Stimulated activated CD4-positive, alpha-beta T cell treated with anti-CD3 and anti-CD28 coated beads, Interleukin-4, amount 100 ng/mL, for 48 hours (primary cell): ENCODE data around the gene IVNS1ABP.
"Not testable (repeated sequence)": the region's sequence is repeated elsewhere in the genome, so short reads cannot be mapped to it uniquely, and the experiment has no call there.

ENCODE experiments used
- DNase-seq, 2 donors: peaks; one replicate each; pipeline ENCODE4 v3.0.0-alpha.2; 2020; ENCODE audit warnings: low read depth in 2 of 2

IVNS1ABP gene

DNA sequence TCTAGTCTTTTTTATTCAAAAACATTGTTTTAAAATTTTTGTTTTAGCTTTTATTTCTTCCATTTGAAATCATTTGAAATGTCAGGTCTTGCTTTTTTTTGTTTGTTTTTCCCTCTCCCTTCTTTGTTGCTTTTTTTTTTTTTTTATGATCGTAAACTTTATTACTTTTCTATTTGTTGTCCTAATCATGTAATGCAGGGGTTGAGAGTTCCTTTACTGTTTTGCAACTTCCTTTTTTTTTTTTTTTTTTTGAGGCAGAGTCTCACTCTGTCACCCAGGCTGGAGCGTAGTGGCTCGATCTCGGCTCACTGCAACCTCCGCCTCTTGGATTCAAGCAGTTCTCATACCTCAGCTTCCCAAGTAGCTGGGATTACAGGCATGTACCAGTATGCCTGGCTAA, 24.8 kb downstream of the IVNS1ABP start:
- DNase-seq: no peak

DNA sequence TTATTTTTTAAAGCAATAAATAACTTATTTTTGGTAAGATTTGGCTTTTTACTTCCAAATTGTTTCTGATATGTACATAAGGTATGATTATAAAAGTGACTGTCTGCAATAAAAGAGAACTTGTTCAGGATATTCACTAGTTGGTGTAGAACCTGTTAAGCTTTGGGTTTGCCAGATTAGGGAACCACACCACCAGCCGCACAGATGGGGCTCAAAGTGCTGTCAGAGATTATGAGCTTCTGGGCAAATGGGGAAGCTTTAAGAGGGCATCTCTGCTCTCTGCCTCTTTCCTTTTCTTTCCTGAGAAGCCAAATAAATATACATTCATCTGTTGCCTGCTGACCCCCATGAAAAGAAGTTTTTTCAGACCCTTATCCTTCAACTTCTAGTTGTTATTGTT, 25.4 kb downstream of the IVNS1ABP start:
- DNase-seq: no peak

DNA sequence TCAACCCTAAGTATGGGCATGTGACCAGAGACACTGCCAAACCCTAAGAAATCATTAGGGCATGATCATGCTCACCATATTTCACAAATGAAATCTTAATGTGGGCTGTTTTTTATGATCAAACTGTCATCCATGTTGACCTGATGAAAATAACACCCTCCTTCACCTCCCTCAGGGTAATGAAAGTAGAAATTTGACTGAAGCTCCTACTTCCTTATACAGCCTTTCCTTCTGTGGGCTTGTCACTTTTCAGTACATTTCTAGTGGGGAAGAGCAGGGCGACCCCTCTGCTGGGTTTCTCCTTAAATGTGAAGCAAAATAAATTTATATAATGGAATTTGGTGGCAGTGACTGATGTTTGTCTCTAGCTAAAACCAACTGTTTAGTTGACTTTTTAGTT, 25.9 kb downstream of the IVNS1ABP start:
- DNase-seq: no peak

DNA sequence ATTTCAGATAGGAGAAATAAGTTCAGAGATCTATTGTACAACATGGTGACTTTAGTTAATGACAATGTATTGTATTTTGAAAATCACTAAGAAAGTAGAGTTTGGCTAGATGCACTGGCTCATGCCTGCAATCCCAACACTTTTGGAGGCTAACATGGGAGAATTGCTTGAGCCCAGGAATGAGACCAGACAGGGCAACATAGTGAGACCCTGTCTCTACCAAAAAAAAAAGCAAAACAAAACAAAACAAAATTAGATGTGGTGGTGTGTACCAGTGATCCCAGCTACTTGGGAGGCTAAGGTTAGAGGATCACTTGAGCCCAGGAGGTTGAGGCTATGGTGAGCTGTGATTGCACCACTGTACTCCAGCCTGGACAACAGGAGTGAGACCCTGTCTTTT, 27.2 kb downstream of the IVNS1ABP start:
- no peak for DNase-seq

DNA sequence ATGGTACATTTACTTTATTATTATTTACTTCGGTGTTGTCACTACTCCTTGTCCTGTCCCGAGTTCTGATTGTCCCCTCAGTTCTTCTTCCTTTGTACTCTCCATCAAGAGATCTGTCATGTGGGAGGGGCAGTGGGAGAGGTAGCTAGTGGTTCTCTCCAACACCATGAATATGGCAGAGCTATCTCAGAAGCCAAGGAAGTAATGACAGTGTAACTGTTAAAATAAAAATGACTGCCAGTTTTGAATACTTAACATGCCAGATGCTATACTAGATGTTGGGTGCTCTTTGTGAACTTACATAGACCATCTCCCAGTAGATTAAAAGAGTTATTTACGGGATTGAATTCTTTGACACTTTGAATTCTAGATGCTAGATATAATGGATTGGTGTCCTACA, 28.6 kb downstream of the IVNS1ABP start:
- DNase-seq: no peak

DNA sequence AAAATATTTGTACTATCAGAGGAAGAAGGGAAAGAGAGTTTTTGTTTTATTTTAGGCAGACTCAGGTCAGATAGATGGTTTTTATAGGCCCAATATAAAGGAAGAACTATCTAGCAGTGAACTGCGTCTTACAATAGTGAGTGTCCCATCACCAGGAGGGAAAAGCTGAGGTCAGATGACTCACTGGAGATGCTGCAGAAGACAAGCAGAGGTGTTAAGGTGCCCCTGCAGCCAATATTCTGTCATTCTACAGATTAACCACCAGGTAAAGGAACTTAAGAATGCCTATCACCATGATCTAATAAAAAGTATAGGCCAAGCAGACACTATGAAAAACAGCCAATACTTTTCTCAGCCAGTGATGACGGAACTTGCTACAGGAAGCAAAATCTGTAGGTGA, 29.6 kb downstream of the IVNS1ABP start:
- DNase-seq: no peak

DNA sequence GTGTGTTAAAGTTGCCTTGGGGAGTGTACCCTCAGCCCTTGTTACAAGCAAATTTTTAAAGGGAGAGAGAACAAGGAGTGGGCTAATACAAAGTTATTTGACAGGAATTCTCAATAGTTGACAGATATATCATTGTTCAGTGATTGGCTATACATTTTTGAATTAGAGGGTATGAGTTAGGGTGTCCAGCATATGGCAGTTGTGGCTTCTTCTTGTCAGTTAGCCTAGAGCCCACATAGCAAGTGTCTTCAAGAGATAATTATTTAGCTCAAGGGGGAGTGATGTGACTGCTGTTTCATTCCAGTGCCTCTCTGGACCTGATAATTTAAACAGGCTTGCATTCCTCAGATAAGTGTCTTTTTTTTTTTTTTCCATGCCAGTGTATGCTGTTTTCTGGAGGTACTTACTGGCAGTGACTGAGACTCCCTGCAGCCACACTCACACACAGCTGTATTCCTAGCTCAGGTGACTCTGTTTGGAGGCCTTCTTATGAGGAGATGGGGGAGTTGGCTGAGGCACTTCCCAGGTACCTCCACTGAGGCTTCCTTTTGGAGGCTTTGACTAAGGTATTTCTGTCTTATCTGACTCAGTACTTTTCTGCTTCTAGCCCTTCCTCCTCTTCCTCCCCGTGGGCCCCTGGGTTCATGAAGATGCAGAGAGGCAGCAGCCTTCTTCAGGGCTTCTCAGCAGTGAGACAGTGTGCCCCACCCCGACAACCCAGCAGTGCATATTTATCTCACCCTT, 32.3 kb downstream of the IVNS1ABP start:
- no peak for DNase-seq

DNA sequence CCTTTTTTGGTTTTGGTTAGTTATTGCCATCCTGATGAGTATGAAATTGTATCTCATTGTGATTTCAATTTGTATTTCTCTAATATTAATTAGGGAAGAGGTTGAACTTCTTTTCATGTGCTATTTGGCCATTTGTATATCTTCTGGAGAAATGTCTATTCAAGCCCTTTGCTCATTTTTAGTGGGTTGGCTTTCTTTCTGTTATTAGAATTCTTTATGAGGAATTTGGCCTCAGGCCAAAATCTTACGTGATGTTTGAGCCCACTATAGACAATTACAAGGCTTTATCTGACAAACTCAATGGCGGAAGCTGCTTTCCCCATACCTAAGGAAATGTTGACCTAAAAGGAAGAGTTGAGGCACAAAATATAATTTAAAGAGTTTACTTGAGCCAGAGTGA, 32.9 kb downstream of the IVNS1ABP start:
- DNase-seq: no peak

DNA sequence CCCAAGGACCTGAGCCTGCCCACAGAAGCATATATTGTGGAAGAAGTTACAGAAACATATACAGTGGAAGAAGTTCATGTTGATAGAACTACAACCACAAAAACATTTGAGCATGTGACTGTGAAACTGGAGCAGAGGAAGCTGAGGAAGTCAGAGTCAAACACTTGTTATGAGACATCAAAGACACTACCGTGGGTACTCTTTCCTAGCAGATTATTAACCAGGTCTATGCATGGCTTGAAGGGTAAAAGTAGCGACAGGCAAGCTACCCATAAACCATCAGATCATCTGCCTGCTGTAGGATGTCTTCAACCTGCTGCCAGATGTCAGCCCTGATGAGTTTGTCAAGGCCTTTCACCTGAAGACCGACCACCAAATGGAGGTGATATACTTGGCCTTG, 35.8 kb downstream of the IVNS1ABP start:
- no peak for DNase-seq

DNA sequence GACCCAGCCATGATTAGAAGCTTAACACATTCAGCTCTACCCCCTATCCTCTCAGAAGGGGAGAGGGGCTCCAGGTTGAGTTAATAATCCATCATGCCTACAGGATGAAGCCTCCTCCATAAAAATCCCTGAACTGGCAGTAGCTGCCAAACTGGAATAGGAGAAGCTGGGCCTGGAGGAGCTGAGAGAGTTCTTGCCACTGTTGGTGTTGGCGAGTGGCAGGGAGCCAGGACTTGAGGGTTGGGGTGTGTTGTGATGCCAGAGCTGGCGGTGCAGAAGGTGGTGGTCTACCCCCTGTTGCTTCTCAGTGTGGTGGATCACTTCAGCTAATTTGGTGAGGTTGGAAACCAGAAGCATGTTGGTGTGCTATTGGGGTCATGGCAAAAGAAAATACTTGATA, 36.5 kb downstream of the IVNS1ABP start:
- DNase-seq: no peak

DNA sequence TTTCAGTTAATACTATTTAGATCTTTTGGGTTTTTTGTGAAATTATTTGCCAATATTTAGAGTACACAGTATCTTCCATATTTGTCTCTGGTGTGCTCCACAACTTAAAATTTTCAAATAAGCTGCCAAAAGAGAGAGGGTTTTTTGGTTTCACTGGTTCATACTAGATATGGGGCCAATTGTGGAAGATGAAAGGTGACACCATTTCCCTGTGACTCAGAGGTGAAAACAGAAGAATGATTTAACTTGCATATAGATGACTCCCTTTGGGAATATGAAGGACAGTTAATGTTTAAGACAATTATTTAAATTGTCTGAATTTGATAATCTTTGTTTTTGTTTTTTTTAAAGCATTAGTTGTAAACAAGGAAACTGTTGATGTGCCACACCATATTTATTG, 37.5 kb downstream of the IVNS1ABP start:
- DNase-seq: no peak

DNA sequence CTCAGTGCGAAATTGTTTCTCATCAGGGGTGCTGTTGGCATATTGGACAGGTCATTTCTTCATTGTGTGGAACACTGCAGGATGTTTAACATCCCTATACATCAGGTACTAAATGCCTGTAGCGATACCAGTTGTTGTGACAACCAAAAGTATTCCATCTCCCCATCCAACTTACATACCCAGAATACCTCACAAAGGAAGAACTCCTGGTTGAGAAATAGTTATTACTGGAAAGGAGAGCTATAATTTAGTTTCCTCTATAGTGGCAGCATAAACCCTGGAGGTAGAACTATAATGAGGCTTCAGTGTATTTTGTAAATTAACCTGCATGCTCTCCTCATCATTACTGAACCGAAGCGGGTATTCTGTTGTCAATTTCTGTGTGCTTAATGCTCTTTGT, 45.1 kb downstream of the IVNS1ABP start:
- DNase-seq: no peak

DNA sequence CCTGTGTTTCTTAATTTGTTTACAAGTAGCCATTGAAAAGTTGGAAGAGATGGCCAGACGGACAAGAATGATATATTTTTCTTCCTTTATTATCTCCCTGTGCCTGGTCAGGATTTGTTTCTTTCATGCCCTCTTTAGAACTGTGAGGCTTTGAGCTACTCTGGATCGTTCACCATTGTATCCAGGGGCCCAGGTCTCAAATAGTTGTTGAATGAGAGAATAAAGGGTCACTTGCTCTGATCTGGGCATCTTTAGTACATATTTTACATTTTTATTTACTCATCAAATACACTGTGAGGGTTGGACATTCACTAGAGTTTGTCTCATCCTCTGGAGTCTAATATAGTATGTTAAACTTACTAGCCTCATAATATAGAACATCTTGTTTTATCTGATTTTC, 48.7 kb downstream of the IVNS1ABP start:
- no peak for DNase-seq

DNA sequence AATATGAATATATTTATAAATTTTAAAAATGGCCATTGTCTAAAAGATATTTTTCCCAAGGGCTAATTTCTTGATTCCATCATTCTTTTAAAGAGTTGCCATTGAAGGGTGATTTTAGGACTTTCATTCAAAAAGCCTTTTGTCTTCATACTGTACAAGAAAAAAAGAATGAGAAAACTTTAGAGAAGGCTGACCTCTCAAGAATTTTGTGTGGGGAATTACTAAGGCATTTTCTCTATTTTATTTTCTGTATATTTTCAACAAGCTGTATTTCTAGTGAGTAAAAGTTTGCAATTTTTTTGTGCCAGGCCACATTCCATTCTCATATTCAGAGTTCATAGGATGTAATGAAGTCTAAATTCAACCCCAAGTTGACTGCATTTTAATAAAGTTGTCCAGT, 49.3 kb downstream of the IVNS1ABP start:
- DNase-seq: no peak

DNA sequence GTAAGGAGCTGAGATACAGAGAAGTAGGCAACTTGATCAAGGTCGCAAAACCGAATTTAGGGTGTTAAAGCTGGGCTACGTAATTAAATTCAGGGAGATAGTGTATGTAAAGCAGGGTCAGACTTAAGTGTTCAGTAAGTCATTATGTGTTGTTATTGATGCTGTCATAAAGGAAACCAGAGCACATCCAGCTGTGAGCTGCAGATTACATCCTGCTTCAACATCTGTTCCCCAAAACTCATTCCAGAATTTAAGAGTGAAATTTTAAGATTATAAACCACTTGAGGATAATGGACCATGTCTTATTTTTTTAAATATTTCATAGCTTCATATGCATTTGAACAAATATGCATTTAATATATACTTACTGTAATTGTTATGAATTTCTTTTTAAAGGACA, 49.7 kb downstream of the IVNS1ABP start:
- DNase-seq: no peak

DNA sequence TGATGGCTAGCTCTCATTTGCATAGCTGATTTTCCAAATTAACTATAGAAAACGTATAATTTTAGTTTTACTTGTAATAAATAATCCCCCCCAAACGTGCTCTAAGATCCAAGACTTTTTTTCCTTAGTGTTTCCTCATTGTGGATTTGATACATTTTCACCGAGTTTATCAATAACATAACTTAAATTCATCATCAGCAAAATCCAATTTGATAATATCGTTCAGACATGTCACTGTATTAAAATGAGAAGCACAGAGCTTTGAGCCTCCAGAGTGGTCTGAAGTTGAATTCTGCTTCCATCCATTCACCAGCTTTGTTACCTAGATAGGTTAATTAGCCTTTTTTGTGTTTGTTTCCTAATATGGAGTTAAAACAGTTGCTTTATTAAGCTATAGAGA, 51.7 kb downstream of the IVNS1ABP start:
- DNase-seq: no peak

DNA sequence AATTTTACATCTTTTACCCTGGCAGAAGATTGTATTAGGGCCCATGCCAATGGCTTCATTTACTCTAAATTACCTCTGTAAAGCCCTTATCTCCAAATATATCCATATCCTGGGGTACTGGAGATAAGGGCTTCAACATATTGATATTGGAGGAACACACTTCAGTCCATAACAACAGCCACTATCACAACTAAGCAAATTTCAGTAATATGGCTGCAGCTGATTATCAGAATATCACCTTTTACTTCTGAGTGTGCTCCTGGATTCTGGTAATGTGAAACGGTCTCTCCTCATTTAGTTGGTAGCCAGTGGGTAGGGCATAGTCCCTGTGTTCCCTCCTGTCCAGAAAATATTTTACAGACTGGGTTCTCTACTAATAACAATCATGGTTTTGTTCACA, 53.3 kb downstream of the IVNS1ABP start:
- DNase-seq: no peak

DNA sequence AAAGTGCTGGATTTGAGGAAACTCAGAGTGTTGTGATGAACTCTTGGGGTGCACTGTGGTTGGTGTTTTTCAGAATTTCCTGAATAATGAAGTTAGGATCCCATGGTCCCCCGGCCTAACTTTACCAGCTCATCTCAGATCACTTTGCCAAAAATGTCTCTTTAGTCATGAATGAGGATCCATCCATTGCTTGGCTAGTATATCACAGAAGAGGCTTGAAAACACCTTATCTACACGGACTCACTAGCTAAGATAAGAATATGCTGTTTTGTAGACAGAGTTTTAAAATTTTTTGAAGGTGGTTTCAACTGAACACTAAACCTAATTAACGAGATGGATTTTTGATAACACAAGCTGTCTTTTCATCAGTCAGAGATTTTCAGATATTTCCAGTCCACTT, 53.8 kb downstream of the IVNS1ABP start:
- no peak for DNase-seq

DNA sequence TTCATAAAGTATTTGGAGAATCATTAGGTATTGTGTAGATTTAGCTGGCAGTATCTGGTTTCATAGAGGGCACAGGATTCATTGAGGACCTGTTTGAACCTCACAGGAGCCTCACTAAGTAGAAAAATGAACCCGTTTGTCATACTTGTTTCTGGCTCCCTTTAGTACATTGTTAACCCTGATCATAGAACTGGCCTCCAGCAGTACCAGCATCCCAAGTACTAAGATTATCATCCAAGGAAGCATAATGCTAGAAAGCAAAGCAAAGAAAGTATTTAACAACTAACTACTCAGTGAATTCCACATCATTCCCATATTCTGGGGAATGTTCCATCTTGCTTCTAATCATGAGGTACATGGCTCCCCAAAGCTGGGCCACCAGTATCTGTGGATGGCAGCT, 54.9 kb downstream of the IVNS1ABP start:
- no peak for DNase-seq

DNA sequence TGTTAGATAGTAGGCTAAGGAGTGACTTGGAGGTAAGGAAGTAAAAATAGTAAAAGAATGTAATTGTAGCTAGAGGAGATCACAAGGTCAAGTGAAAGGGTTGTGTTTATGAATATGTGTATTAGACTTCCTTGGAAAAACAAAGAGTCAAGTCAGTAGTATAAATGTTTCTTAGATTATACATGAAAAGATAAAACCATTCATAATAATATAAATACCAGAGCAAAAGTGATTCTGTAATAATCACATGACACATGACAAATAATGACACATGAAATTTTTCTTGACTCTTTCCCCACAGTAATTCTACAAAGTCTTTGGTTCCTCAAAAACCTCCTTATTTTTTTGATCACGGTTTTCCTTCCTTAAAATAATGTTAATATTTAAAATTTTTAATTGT, 56.4 kb downstream of the IVNS1ABP start:
- DNase-seq: no peak

DNA sequence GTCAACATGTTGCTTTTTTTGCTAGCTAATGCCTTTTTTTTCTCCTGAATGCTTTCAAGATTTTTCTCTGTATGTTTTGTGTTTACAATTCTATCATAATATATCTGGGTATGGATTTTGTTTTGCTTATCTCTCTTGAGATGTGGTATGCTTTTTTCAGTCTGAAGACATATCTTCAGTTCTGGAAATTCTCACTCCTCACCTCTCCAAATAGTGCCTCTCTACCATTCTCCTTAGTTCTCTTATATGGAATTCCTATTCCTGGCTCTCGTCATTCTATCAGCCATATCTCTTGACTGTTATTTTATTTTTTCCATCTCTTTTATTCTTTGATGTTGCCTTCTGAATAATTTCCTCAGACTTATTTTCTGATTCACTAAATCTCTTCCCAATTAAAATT, 58.4 kb downstream of the IVNS1ABP start:
- DNase-seq: no peak

DNA sequence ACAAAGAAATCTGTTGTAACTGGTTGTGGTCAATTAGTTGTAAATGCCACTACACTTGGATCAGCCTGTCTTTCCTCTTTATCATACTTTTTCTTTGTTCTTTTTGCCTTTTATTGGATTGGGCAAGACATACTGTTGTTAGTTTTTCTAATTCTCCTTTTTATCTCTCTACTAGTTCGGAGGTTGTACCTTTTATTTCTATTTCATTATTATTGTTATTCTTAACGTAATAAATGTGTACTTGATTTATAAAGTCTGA, 59.2 kb downstream of the IVNS1ABP start:
- no peak for DNase-seq

DNA sequence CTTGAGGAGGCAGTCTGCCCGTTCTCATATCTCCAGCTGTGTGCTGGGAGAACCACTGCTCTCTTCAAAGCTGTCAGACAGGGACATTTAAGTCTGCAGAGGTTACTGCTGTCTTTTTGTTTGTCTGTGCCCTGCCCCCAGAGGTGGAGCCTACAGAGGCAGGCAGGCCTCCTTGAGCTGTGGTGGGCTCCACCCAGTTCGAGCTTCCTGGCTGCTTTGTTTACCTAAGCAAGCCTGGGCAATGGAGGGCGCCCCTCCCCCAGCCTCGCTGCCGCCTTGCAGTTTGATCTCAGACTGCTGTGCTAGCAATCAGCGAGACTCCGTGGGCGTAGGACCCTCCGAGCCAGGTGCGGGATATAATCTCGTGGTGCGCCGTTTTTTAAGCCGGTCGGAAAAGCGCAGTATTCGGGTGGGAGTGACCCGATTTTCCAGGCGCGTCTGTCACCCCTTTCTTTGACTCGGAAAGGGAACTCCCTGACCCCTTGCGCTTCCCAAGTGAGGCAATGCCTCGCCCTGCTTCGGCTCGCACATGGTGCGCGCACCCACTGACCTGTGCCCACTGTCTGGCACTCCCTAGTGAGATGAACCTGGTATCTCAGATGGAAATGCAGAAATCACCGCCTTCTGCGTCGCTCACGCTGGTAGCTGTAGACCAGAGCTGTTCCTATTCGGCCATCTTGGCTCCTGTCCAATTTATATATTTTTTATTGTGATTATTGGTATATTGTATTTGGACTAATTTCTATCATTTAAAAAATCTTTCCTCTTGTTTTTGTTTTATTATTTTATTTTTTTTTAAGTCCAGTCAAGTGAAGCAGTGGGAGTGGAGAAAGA, 59.7 kb downstream of the IVNS1ABP start:
- not testable (repeated sequence) for DNase-seq

DNA sequence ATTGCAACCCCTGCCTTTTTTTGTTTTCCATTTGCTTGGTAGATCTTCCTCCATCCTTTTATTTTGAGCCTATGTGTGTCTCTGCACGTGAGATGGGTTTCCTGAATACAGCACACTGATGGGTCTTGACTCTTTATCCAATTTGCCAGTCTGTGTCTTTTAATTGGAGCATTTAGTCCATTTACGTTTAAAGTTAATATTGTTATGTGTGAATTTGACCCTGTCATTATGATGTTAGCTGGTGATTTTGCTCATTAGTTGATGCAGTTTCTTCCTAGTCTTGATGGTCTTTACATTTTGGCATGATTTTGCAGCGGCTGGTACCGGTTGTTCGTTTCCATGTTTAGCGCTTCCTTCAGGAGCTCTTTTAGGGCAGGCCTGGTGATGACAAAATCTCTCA, 61.4 kb downstream of the IVNS1ABP start:
- not testable (repeated sequence) for DNase-seq
